H9 (cell line): ENCODE data around the gene PRKCD. TPM values are rescaled to one million over a fixed set of nuclear protein-coding genes. Genes with fewer than 3 reads are reported as not detected.

ENCODE experiments used
- DNase-seq: peaks from one replicate; pipeline ENCODE4 v3.0.0-alpha.2; 2017
- H2AFZ ChIP-seq: one replicate; pipeline ENCODE4 v1.6.1; 2013; ENCODE audit warnings: mild to moderate bottlenecking, low read length, control low read depth, moderate library complexity
- H2AK5ac ChIP-seq: 2 replicates; pipeline ENCODE4 v1.6.1; 2013; ENCODE audit warnings: low read length, control low read depth, mixed read lengths; ENCODE audit not compliant: insufficient read length
- H2BK120ac ChIP-seq: one replicate; pipeline ENCODE4 v1.6.1; 2013; ENCODE audit warnings: low read depth, mild to moderate bottlenecking, low read length, control low read depth, inconsistent platforms; ENCODE audit not compliant: poor library complexity, severe bottlenecking
- H2BK12ac ChIP-seq: 2 replicates; pipeline ENCODE4 v1.6.1; 2013; ENCODE audit warnings: low read length, control low read depth, mixed read lengths, low read depth; ENCODE audit not compliant: insufficient read length
- H2BK15ac ChIP-seq: 2 replicates; pipeline ENCODE4 v1.6.1; 2013; ENCODE audit warnings: low read depth, low read length, control low read depth
- H2BK20ac ChIP-seq: one replicate; pipeline ENCODE4 v1.6.1; 2013; ENCODE audit warnings: low read depth, mild to moderate bottlenecking, low read length, control low read depth, inconsistent platforms; ENCODE audit not compliant: poor library complexity, severe bottlenecking
- H2BK5ac ChIP-seq: 2 replicates; pipeline ENCODE4 v1.6.1; 2013; ENCODE audit warnings: low read length, control low read depth, mixed read lengths; ENCODE audit not compliant: insufficient read length
- H3K14ac ChIP-seq: 2 replicates; pipeline ENCODE4 v1.6.1; 2013; ENCODE audit warnings: low read length, control low read depth; ENCODE audit not compliant: insufficient read depth
- H3K18ac ChIP-seq: 2 replicates; pipeline ENCODE4 v1.6.1; 2013; ENCODE audit warnings: low read depth, mild to moderate bottlenecking, mixed read lengths, low read length, control low read depth; ENCODE audit not compliant: insufficient read length
- H3K23ac ChIP-seq: 2 replicates; pipeline ENCODE4 v1.6.1; 2013; ENCODE audit warnings: low read length, control low read depth, mixed read lengths, low read depth; ENCODE audit not compliant: insufficient read length
- H3K23me2 ChIP-seq: 2 replicates; pipeline ENCODE4 v1.6.1; 2013; ENCODE audit warnings: low read depth, mild to moderate bottlenecking, mixed read lengths, low read length, control low read depth; ENCODE audit not compliant: insufficient read length, poor library complexity, severe bottlenecking
- H3K27ac ChIP-seq: 2 replicates; pipeline ENCODE4 v1.5.1; 2013; ENCODE audit warnings: low read length, control low read depth, mixed read lengths, low read depth; ENCODE audit not compliant: insufficient read length
- H3K27me3 ChIP-seq: 2 replicates; pipeline ENCODE4 v1.6.1; 2013; ENCODE audit warnings: low read length, control low read depth, inconsistent platforms; ENCODE audit not compliant: insufficient read depth
- H3K4ac ChIP-seq: 2 replicates; pipeline ENCODE4 v1.6.1; 2013; ENCODE audit warnings: low read depth, mild to moderate bottlenecking, control low read depth, inconsistent platforms, low read length, moderate library complexity
- H3K4me1 ChIP-seq: 2 replicates; pipeline ENCODE4 v1.6.1; 2013; ENCODE audit warnings: low read length, control low read depth, inconsistent platforms; ENCODE audit not compliant: insufficient read depth
- H3K4me2 ChIP-seq: 2 replicates; pipeline ENCODE4 v1.6.1; 2013; ENCODE audit warnings: low read length, control low read depth, mixed read lengths; ENCODE audit not compliant: insufficient read length, insufficient read depth
- H3K56ac ChIP-seq: 2 replicates; pipeline ENCODE4 v1.6.1; 2013; ENCODE audit warnings: low read depth, mild to moderate bottlenecking, mixed read lengths, low read length, control low read depth; ENCODE audit not compliant: insufficient read length
- H3K79me1 ChIP-seq: 2 replicates; pipeline ENCODE4 v1.6.1; 2013; ENCODE audit warnings: low read depth, mild to moderate bottlenecking, moderate library complexity, low read length, control low read depth, inconsistent platforms; ENCODE audit not compliant: insufficient read depth, poor library complexity, severe bottlenecking
- H3K79me2 ChIP-seq: 2 replicates; pipeline ENCODE4 v1.6.1; 2013; ENCODE audit warnings: low read length, control low read depth, inconsistent platforms; ENCODE audit not compliant: insufficient read depth
- H3K9ac ChIP-seq: 2 replicates; pipeline ENCODE4 v1.6.1; 2013; ENCODE audit warnings: low read length, control low read depth, mixed read lengths; ENCODE audit not compliant: insufficient read length; ENCODE audit errors: extremely low read depth
- H3K9me3 ChIP-seq: one replicate; pipeline ENCODE4 v1.6.1; 2013; ENCODE audit warnings: low read depth, low read length, inconsistent platforms; ENCODE audit not compliant: control insufficient read depth
- H3T11ph ChIP-seq: one replicate; pipeline ENCODE4 v1.6.1; 2013; ENCODE audit warnings: mild to moderate bottlenecking, low read length, control low read depth, inconsistent platforms
- H4K20me1 ChIP-seq: one replicate; pipeline ENCODE4 v1.6.1; 2013; ENCODE audit not compliant: control insufficient read depth, insufficient read length, insufficient read depth
- H4K5ac ChIP-seq: 2 replicates; pipeline ENCODE4 v1.6.1; 2013; ENCODE audit warnings: low read depth, mild to moderate bottlenecking, mixed read lengths, low read length, control low read depth; ENCODE audit not compliant: insufficient read length
- H4K8ac ChIP-seq: replicated peaks from 2 replicates; pipeline ENCODE4 v1.6.1; 2013; ENCODE audit warnings: low read length, control low read depth, mixed read lengths, low read depth; ENCODE audit not compliant: insufficient read length
- H4K91ac ChIP-seq: 2 replicates; pipeline ENCODE4 v1.6.1; 2013; ENCODE audit warnings: low read depth, mild to moderate bottlenecking, moderate library complexity, mixed read lengths, low read length, control low read depth; ENCODE audit not compliant: insufficient read length
- H3K27ac Mint-ChIP-seq, 3 experiments: 2 replicates in 2 of 3; 3 replicates in 1 of 3; pipeline ENCODE4 v1.8.0; 2020 to 2021; ENCODE audit warnings: mixed read lengths in 3 of 3, mild to moderate bottlenecking in 1 of 3, moderate library complexity in 1 of 3
- H3K27me3 Mint-ChIP-seq: 2 replicates; pipeline ENCODE4 v1.8.0; 2021; ENCODE audit warnings: low read depth, mild to moderate bottlenecking, moderate library complexity, mixed read lengths
- H3K36me3 Mint-ChIP-seq, 3 experiments: 2 replicates in 2 of 3; 3 replicates in 1 of 3; pipeline ENCODE4 v1.8.0; 2020 to 2021; ENCODE audit warnings: low read depth in 3 of 3, mixed read lengths in 3 of 3; ENCODE audit not compliant: insufficient read depth in 1 of 3
- H3K4me1 Mint-ChIP-seq, 2 experiments: 2 replicates each; pipeline ENCODE4 v1.8.0; 2020; ENCODE audit warnings: mixed read lengths in 2 of 2
- H3K4me3 Mint-ChIP-seq, 2 experiments: 2 replicates in 1 of 2; 3 replicates in 1 of 2; pipeline ENCODE4 v1.8.0; 2020 to 2021; ENCODE audit warnings: mild to moderate bottlenecking in 2 of 2, mixed read lengths in 2 of 2, moderate library complexity in 1 of 2
- H3K9me3 Mint-ChIP-seq, 2 experiments: 2 replicates in 1 of 2; 3 replicates in 1 of 2; pipeline ENCODE4 v1.8.0; 2020; ENCODE audit warnings: mild to moderate bottlenecking in 2 of 2, mixed read lengths in 2 of 2, moderate library complexity in 1 of 2
- CTCF ChIP-seq: fragments of 200-600 bp; sonication (generic); conservative IDR thresholded peaks from 3 replicates; pipeline ENCODE4 v1.8.0; 2021; ENCODE audit warnings: antibody characterized with exemption, mild to moderate bottlenecking
- WGBS: extraction: QIAGEN DNeasy Blood & Tissue Kit; methylation state at CpG from one replicate; pipeline ENCODE4 v1.1.7; 2013; ENCODE audit warnings: missing lambda C conversion rate, low lambda C conversion rate, mixed read lengths; ENCODE audit not compliant: insufficient read length; ENCODE audit errors: extremely low coverage; 5-methylcytosine and 5-hydroxymethylcytosine counted together
- total RNA-seq: library from RNA; stranded (reverse); gene quantifications from 2 replicates; pipeline ENCODE4 v1.2.1, GENCODE V29; 2021

Gene PRKCD
- total RNA-seq, 1 experiment from 2014 or later: 23.7 TPM

GRCh38 chr3:53171064-53171418, 10.0 kb downstream of the PRKCD start:
- no peak overlapping the region for H3K4ac ChIP-seq
- H3K4me2 ChIP-seq: no peak overlapping the region
- no peak overlapping the region for H2BK120ac ChIP-seq
- H3K4me1 ChIP-seq: peaks cover 8% of the 10 kb centered on the region; the same call in 1 of the 2 replicates
- H3K23me2 ChIP-seq: no peaks in the 10 kb centered on the region
- no peak overlapping the region for H2BK20ac ChIP-seq
- no peaks in the 10 kb centered on the region for H3K79me1 ChIP-seq
- H3K27ac ChIP-seq: no peak overlapping the region
- no peak overlapping the region; a peak in 2 of 5 replicates for H3K4me3 Mint-ChIP-seq
- no peaks in the 10 kb centered on the region; the same call in 1 of the 2 replicates for H3K79me2 ChIP-seq
- H2BK5ac ChIP-seq: no peak overlapping the region
- no peak overlapping the region for H2AFZ ChIP-seq
- no peak overlapping the region for H3K56ac ChIP-seq
- no peaks in the 10 kb centered on the region for H4K20me1 ChIP-seq
- no peak for DNase-seq
- no CpG with 5 or more reads among the region's 7 CpGs for WGBS
- H3K36me3 Mint-ChIP-seq: peaks cover 0 to 4% (median 3%) of the 10 kb centered on the region in 3 experiments; a peak in 1 of 7 replicates
- no peak overlapping the region for H4K8ac ChIP-seq
- no peak overlapping the region for H3T11ph ChIP-seq
- H3K9me3 Mint-ChIP-seq: no peaks in the 10 kb centered on the region
- H4K5ac ChIP-seq: no peak overlapping the region
- no peak overlapping the region for H3K18ac ChIP-seq
- peaks cover 48 to 58% of the 10 kb centered on the region in 2 experiments for H3K4me1 Mint-ChIP-seq
- no peak overlapping the region for H2AK5ac ChIP-seq
- peak overlapping the region; percentile 77 to 82 (median 78); a peak in 4 of 7 replicates for H3K27ac Mint-ChIP-seq
- H3K14ac ChIP-seq: no peak overlapping the region
- no peaks in the 10 kb centered on the region for H3K27me3 Mint-ChIP-seq
- no peak overlapping the region for H4K91ac ChIP-seq
- H3K9ac ChIP-seq: no peak overlapping the region
- H2BK15ac ChIP-seq: no peak overlapping the region
- H3K23ac ChIP-seq: no peak overlapping the region
- H3K9me3 ChIP-seq: no peaks in the 10 kb centered on the region
- H3K27me3 ChIP-seq: no peaks in the 10 kb centered on the region
- no peak for TF ChIP-seq CTCF
- H2BK12ac ChIP-seq: no peak overlapping the region
